22Rv1 (cell line): ENCODE measurements around the gene THPO.

ENCODE experiments used
- CTCF ChIP-seq: fragments of 450-650 bp; IDR thresholded peaks from 2 replicates; pipeline ENCODE4 v1.5.1; 2017; ENCODE audit warnings: mild to moderate bottlenecking
- ZFX ChIP-seq: fragments of 450-650 bp; IDR thresholded peaks from 2 replicates; pipeline ENCODE4 v1.6.1; 2017; ENCODE audit warnings: antibody characterized with exemption, borderline replicate concordance

GRCh38 chr3:184409946-184410500 lies 32.0 kb upstream of the THPO start:
- no peak for TF ChIP-seq CTCF
- no peak for TF ChIP-seq ZFX
